Measurements from ENCODE around the gene HDX.
"Not testable (repeated sequence)": the region's sequence is repeated elsewhere in the genome, so short reads cannot be mapped to it uniquely, and the experiment has no call there.

The HDX gene

GRCh38 chrX:84339507-84340364 is 162.5 kb downstream of the HDX start:
- no peak for DNase-seq (ENCODE audit: low read depth, low spot score)

- DNase-seq (ENCODE audit: low read depth, low spot score) = no peak
Measured at GRCh38 chrX:84336646-84337045, 165.6 kb downstream of the HDX start.

GRCh38 chrX:84335121-84335520 is 167.1 kb downstream of the HDX start:
- no peak for DNase-seq (ENCODE audit: low read depth, low spot score)

GRCh38 chrX:84322083-84322827 is 180.0 kb downstream of the HDX start:
- no peak for DNase-seq (ENCODE audit: low read depth, low spot score)

- no peak for DNase-seq (ENCODE audit: low read depth, low spot score)
Measured at GRCh38 chrX:84320614-84321013, 181.6 kb downstream of the HDX start.

- DNase-seq (ENCODE audit: low read depth, low spot score) = no peak
Measured at GRCh38 chrX:84320023-84320422, 182.2 kb downstream of the HDX start.

- no peak for DNase-seq (ENCODE audit: low read depth, low spot score)
Measured at GRCh38 chrX:84318661-84319060, 183.6 kb downstream of the HDX start.

GRCh38 chrX:84315946-84316345 is 186.3 kb downstream of the HDX start:
- DNase-seq (ENCODE audit: low read depth, low spot score) = not testable (repeated sequence)
